ENCODE data around the gene ABCC3. TPM values are rescaled to one million over a fixed set of nuclear protein-coding genes. Genes with fewer than 3 reads are reported as not detected.

ABCC3 gene
- total RNA-seq, 1 donor from 2014 or later: 5.4 TPM

Other genes starting within 250 kb of the ABCC3 start
- gene LRRC59, start 237.4 kb upstream of the ABCC3 start, total RNA-seq: 33.6 TPM
- 37.8 TPM for gene ACSF2, start 208.7 kb upstream of the ABCC3 start, total RNA-seq
- gene CHAD, start 166.0 kb upstream of the ABCC3 start, total RNA-seq: not detected
- gene RSAD1, start 156.0 kb upstream of the ABCC3 start, total RNA-seq: 33.3 TPM
- 3.3 TPM for gene MYCBPAP, start 126.4 kb upstream of the ABCC3 start, total RNA-seq
- gene EPN3, start 102.1 kb upstream of the ABCC3 start, total RNA-seq: 0.27 TPM
- 37.5 TPM for gene SPATA20, start 87.7 kb upstream of the ABCC3 start, total RNA-seq
- 0.36 TPM for gene CACNA1G, start 74.2 kb upstream of the ABCC3 start, total RNA-seq
- gene ANKRD40, start 73.0 kb downstream of the ABCC3 start, total RNA-seq: 106 TPM
- 229 TPM for gene LUC7L3, start 84.7 kb downstream of the ABCC3 start, total RNA-seq
- not detected for gene ANKRD40CL, start 132.6 kb downstream of the ABCC3 start, total RNA-seq
- 2.0 TPM for gene WFIKKN2, start 200.7 kb downstream of the ABCC3 start, total RNA-seq
- gene TOB1, start 231.5 kb downstream of the ABCC3 start, total RNA-seq: 114 TPM